HT1080 (cell line): Measurements from ENCODE around the gene FGD3. TPM values are rescaled to one million over a fixed set of nuclear protein-coding genes. Genes with fewer than 3 reads are reported as not detected.

Experiments
- DNase-seq: peaks from one replicate; pipeline ENCODE4 v3.0.0-alpha.2; 2015; ENCODE audit warnings: low read depth
- total RNA-seq: library from RNA; depleted of rRNA; stranded (reverse); fragments of >200 nt; shearing (Covaris generic); gene quantifications from 2 replicates; pipeline ENCODE4 v1.2.3, GENCODE V29; 2014

Gene FGD3
- total RNA-seq, 1 experiment from 2014 or later = 0.06 TPM

GRCh38 chr9:93027750-93028149 is 80.4 kb downstream of the FGD3 start:
- no peak for DNase-seq

- DNase-seq = peak; percentile 4
These were observed 81.2 kb downstream of the FGD3 start for GRCh38 chr9:93028448-93029006.

- DNase-seq = no peak
These were observed 83.6 kb downstream of the FGD3 start for GRCh38 chr9:93030642-93031628.

GRCh38 chr9:93031629-93032430 is 84.5 kb downstream of the FGD3 start:
- no peak for DNase-seq

- no peak for DNase-seq
These were observed 85.2 kb downstream of the FGD3 start for GRCh38 chr9:93032545-93032944.

GRCh38 chr9:93033531-93033930 is 86.2 kb downstream of the FGD3 start:
- no peak for DNase-seq

GRCh38 chr9:93035106-93035660 is 87.9 kb downstream of the FGD3 start:
- DNase-seq = no peak

GRCh38 chr9:93035821-93036351 is 88.6 kb downstream of the FGD3 start:
- DNase-seq = no peak

- DNase-seq = no peak
These were observed 89.7 kb downstream of the FGD3 start for GRCh38 chr9:93036887-93037475.

- no peak for DNase-seq
These were observed 90.2 kb downstream of the FGD3 start for GRCh38 chr9:93037476-93037971.

GRCh38 chr9:93038918-93039317 is 91.6 kb downstream of the FGD3 start:
- DNase-seq = no peak

GRCh38 chr9:93039456-93039855 is 92.1 kb downstream of the FGD3 start:
- DNase-seq = no peak

- no peak for DNase-seq
These were observed 92.7 kb downstream of the FGD3 start for GRCh38 chr9:93039976-93040375.

GRCh38 chr9:93040409-93040808 is 93.1 kb downstream of the FGD3 start:
- DNase-seq = no peak

GRCh38 chr9:93041108-93041802 is 93.9 kb downstream of the FGD3 start:
- peak; percentile 33 for DNase-seq

GRCh38 chr9:93043122-93043521 is 95.8 kb downstream of the FGD3 start:
- no peak for DNase-seq

GRCh38 chr9:93045521-93045920 is 98.2 kb downstream of the FGD3 start:
- DNase-seq = no peak

- DNase-seq = no peak
These were observed 101.5 kb downstream of the FGD3 start for GRCh38 chr9:93048566-93049448.

GRCh38 chr9:93049491-93049890 is 102.2 kb downstream of the FGD3 start:
- no peak for DNase-seq
